H9 (cell line): ENCODE results near the gene GLS. TPM values are rescaled to one million over a fixed set of nuclear protein-coding genes. Genes with fewer than 3 reads are reported as not detected.

Source experiments
- DNase-seq: peaks from one replicate; pipeline ENCODE4 v3.0.0-alpha.2; 2017
- H2AFZ ChIP-seq: one replicate; pipeline ENCODE4 v1.6.1; 2013; ENCODE audit warnings: mild to moderate bottlenecking, low read length, control low read depth, moderate library complexity
- H2AK5ac ChIP-seq: 2 replicates; pipeline ENCODE4 v1.6.1; 2013; ENCODE audit warnings: low read length, control low read depth, mixed read lengths; ENCODE audit not compliant: insufficient read length
- H2BK120ac ChIP-seq: one replicate; pipeline ENCODE4 v1.6.1; 2013; ENCODE audit warnings: low read depth, mild to moderate bottlenecking, low read length, control low read depth, inconsistent platforms; ENCODE audit not compliant: poor library complexity, severe bottlenecking
- H2BK12ac ChIP-seq: 2 replicates; pipeline ENCODE4 v1.6.1; 2013; ENCODE audit warnings: low read length, control low read depth, mixed read lengths, low read depth; ENCODE audit not compliant: insufficient read length
- H2BK15ac ChIP-seq: 2 replicates; pipeline ENCODE4 v1.6.1; 2013; ENCODE audit warnings: low read depth, low read length, control low read depth
- H2BK20ac ChIP-seq: one replicate; pipeline ENCODE4 v1.6.1; 2013; ENCODE audit warnings: low read depth, mild to moderate bottlenecking, low read length, control low read depth, inconsistent platforms; ENCODE audit not compliant: poor library complexity, severe bottlenecking
- H2BK5ac ChIP-seq: 2 replicates; pipeline ENCODE4 v1.6.1; 2013; ENCODE audit warnings: low read length, control low read depth, mixed read lengths; ENCODE audit not compliant: insufficient read length
- H3K14ac ChIP-seq: 2 replicates; pipeline ENCODE4 v1.6.1; 2013; ENCODE audit warnings: low read length, control low read depth; ENCODE audit not compliant: insufficient read depth
- H3K18ac ChIP-seq: 2 replicates; pipeline ENCODE4 v1.6.1; 2013; ENCODE audit warnings: low read depth, mild to moderate bottlenecking, mixed read lengths, low read length, control low read depth; ENCODE audit not compliant: insufficient read length
- H3K23ac ChIP-seq: 2 replicates; pipeline ENCODE4 v1.6.1; 2013; ENCODE audit warnings: low read length, control low read depth, mixed read lengths, low read depth; ENCODE audit not compliant: insufficient read length
- H3K23me2 ChIP-seq: 2 replicates; pipeline ENCODE4 v1.6.1; 2013; ENCODE audit warnings: low read depth, mild to moderate bottlenecking, mixed read lengths, low read length, control low read depth; ENCODE audit not compliant: insufficient read length, poor library complexity, severe bottlenecking
- H3K27ac ChIP-seq: 2 replicates; pipeline ENCODE4 v1.5.1; 2013; ENCODE audit warnings: low read length, control low read depth, mixed read lengths, low read depth; ENCODE audit not compliant: insufficient read length
- H3K27me3 ChIP-seq: 2 replicates; pipeline ENCODE4 v1.6.1; 2013; ENCODE audit warnings: low read length, control low read depth, inconsistent platforms; ENCODE audit not compliant: insufficient read depth
- H3K4ac ChIP-seq: 2 replicates; pipeline ENCODE4 v1.6.1; 2013; ENCODE audit warnings: low read depth, mild to moderate bottlenecking, control low read depth, inconsistent platforms, low read length, moderate library complexity
- H3K4me1 ChIP-seq: 2 replicates; pipeline ENCODE4 v1.6.1; 2013; ENCODE audit warnings: low read length, control low read depth, inconsistent platforms; ENCODE audit not compliant: insufficient read depth
- H3K4me2 ChIP-seq: 2 replicates; pipeline ENCODE4 v1.6.1; 2013; ENCODE audit warnings: low read length, control low read depth, mixed read lengths; ENCODE audit not compliant: insufficient read length, insufficient read depth
- H3K56ac ChIP-seq: 2 replicates; pipeline ENCODE4 v1.6.1; 2013; ENCODE audit warnings: low read depth, mild to moderate bottlenecking, mixed read lengths, low read length, control low read depth; ENCODE audit not compliant: insufficient read length
- H3K79me1 ChIP-seq: 2 replicates; pipeline ENCODE4 v1.6.1; 2013; ENCODE audit warnings: low read depth, mild to moderate bottlenecking, moderate library complexity, low read length, control low read depth, inconsistent platforms; ENCODE audit not compliant: insufficient read depth, poor library complexity, severe bottlenecking
- H3K79me2 ChIP-seq: 2 replicates; pipeline ENCODE4 v1.6.1; 2013; ENCODE audit warnings: low read length, control low read depth, inconsistent platforms; ENCODE audit not compliant: insufficient read depth
- H3K9ac ChIP-seq: 2 replicates; pipeline ENCODE4 v1.6.1; 2013; ENCODE audit warnings: low read length, control low read depth, mixed read lengths; ENCODE audit not compliant: insufficient read length; ENCODE audit errors: extremely low read depth
- H3K9me3 ChIP-seq: one replicate; pipeline ENCODE4 v1.6.1; 2013; ENCODE audit warnings: low read depth, low read length, inconsistent platforms; ENCODE audit not compliant: control insufficient read depth
- H3T11ph ChIP-seq: one replicate; pipeline ENCODE4 v1.6.1; 2013; ENCODE audit warnings: mild to moderate bottlenecking, low read length, control low read depth, inconsistent platforms
- H4K20me1 ChIP-seq: one replicate; pipeline ENCODE4 v1.6.1; 2013; ENCODE audit not compliant: control insufficient read depth, insufficient read length, insufficient read depth
- H4K5ac ChIP-seq: 2 replicates; pipeline ENCODE4 v1.6.1; 2013; ENCODE audit warnings: low read depth, mild to moderate bottlenecking, mixed read lengths, low read length, control low read depth; ENCODE audit not compliant: insufficient read length
- H4K8ac ChIP-seq: replicated peaks from 2 replicates; pipeline ENCODE4 v1.6.1; 2013; ENCODE audit warnings: low read length, control low read depth, mixed read lengths, low read depth; ENCODE audit not compliant: insufficient read length
- H4K91ac ChIP-seq: 2 replicates; pipeline ENCODE4 v1.6.1; 2013; ENCODE audit warnings: low read depth, mild to moderate bottlenecking, moderate library complexity, mixed read lengths, low read length, control low read depth; ENCODE audit not compliant: insufficient read length
- H3K27ac Mint-ChIP-seq, 3 experiments: 2 replicates in 2 of 3; 3 replicates in 1 of 3; pipeline ENCODE4 v1.8.0; 2020 to 2021; ENCODE audit warnings: mixed read lengths in 3 of 3, mild to moderate bottlenecking in 1 of 3, moderate library complexity in 1 of 3
- H3K27me3 Mint-ChIP-seq: 2 replicates; pipeline ENCODE4 v1.8.0; 2021; ENCODE audit warnings: low read depth, mild to moderate bottlenecking, moderate library complexity, mixed read lengths
- H3K36me3 Mint-ChIP-seq, 3 experiments: 2 replicates in 2 of 3; 3 replicates in 1 of 3; pipeline ENCODE4 v1.8.0; 2020 to 2021; ENCODE audit warnings: low read depth in 3 of 3, mixed read lengths in 3 of 3; ENCODE audit not compliant: insufficient read depth in 1 of 3
- H3K4me1 Mint-ChIP-seq, 2 experiments: 2 replicates each; pipeline ENCODE4 v1.8.0; 2020; ENCODE audit warnings: mixed read lengths in 2 of 2
- H3K4me3 Mint-ChIP-seq, 2 experiments: 2 replicates in 1 of 2; 3 replicates in 1 of 2; pipeline ENCODE4 v1.8.0; 2020 to 2021; ENCODE audit warnings: mild to moderate bottlenecking in 2 of 2, mixed read lengths in 2 of 2, moderate library complexity in 1 of 2
- H3K9me3 Mint-ChIP-seq, 2 experiments: 2 replicates in 1 of 2; 3 replicates in 1 of 2; pipeline ENCODE4 v1.8.0; 2020; ENCODE audit warnings: mild to moderate bottlenecking in 2 of 2, mixed read lengths in 2 of 2, moderate library complexity in 1 of 2
- WGBS: extraction: QIAGEN DNeasy Blood & Tissue Kit; methylation state at CpG from one replicate; pipeline ENCODE4 v1.1.7; 2013; ENCODE audit warnings: missing lambda C conversion rate, low lambda C conversion rate, mixed read lengths; ENCODE audit not compliant: insufficient read length; ENCODE audit errors: extremely low coverage; 5-methylcytosine and 5-hydroxymethylcytosine counted together
- total RNA-seq: library from RNA; stranded (reverse); gene quantifications from 2 replicates; pipeline ENCODE4 v1.2.1, GENCODE V29; 2021
- TF ChIP-seq, protein P1 (sequence below): fragments of 200-600 bp; sonication (generic); conservative IDR thresholded peaks from 3 replicates; pipeline ENCODE4 v1.8.0; 2021; ENCODE audit warnings: antibody characterized with exemption, mild to moderate bottlenecking

The GLS gene
- total RNA-seq, 1 experiment from 2014 or later, result 69.3 TPM

DNA sequence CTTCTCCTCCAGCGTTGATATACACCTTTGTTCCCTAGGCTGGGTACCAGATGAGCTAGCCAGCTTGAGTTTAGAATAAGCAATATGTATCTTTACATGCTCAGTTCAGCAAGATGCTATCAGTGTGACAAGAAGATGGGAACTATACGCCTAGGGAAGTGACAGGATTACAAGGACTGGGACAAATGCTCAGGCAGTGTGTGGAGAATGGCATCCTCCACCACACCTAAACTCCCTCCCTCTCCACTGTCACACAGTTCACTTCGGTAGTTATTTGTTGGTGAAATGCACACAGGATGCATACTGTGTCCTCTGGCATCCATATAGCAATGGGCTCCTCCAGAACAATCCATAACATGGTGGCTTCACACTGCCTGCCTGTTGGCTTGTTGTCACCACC is 125.7 kb downstream of the GLS start:
- Histone ChIP-seq H3K9me3 (no peaks in the 10 kb centered on the region), H3K4me2 (no peak overlapping the region), H4K91ac (no peak overlapping the region), H3T11ph (no peak overlapping the region), H2BK12ac (no peak overlapping the region), H2BK15ac (no peak overlapping the region), H3K4ac (no peak overlapping the region), H3K79me1 (no peaks in the 10 kb centered on the region), H4K5ac (no peak overlapping the region), H2BK5ac (no peak overlapping the region), H2BK20ac (no peak overlapping the region), H3K79me2 (peaks cover 2% of the 10 kb centered on the region; the same call in 1 of the 2 replicates), H2AK5ac (no peak overlapping the region), H2AFZ (no peak overlapping the region), H3K18ac (no peak overlapping the region), H4K8ac (no peak overlapping the region), H3K27me3 (no peaks in the 10 kb centered on the region), H3K23ac (no peak overlapping the region), H3K27ac (no peak overlapping the region), H3K4me1 (no peaks in the 10 kb centered on the region), H2BK120ac (no peak overlapping the region), H4K20me1 (no peaks in the 10 kb centered on the region), H3K23me2 (no peaks in the 10 kb centered on the region), H3K14ac (no peak overlapping the region), H3K56ac (no peak overlapping the region), H3K9ac (no peak overlapping the region)
- Mint-ChIP-seq H3K27ac (no peak overlapping the region), H3K4me3 (no peak overlapping the region), H3K9me3 (no peaks in the 10 kb centered on the region; a peak in 1 of 5 replicates), H3K36me3 (peaks cover 33 to 76% (median 66%) of the 10 kb centered on the region in 3 experiments), H3K4me1 (no peaks in the 10 kb centered on the region), H3K27me3 (no peaks in the 10 kb centered on the region)
- no peak for DNase-seq
- WGBS, result no CpG with 5 or more reads among the region's 3 CpGs
- TF ChIP-seq, protein P1, sequence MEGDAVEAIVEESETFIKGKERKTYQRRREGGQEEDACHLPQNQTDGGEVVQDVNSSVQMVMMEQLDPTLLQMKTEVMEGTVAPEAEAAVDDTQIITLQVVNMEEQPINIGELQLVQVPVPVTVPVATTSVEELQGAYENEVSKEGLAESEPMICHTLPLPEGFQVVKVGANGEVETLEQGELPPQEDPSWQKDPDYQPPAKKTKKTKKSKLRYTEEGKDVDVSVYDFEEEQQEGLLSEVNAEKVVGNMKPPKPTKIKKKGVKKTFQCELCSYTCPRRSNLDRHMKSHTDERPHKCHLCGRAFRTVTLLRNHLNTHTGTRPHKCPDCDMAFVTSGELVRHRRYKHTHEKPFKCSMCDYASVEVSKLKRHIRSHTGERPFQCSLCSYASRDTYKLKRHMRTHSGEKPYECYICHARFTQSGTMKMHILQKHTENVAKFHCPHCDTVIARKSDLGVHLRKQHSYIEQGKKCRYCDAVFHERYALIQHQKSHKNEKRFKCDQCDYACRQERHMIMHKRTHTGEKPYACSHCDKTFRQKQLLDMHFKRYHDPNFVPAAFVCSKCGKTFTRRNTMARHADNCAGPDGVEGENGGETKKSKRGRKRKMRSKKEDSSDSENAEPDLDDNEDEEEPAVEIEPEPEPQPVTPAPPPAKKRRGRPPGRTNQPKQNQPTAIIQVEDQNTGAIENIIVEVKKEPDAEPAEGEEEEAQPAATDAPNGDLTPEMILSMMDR, result no peak
